Stimulated activated CD4-positive, alpha-beta T cell treated with anti-CD3 and anti-CD28 coated beads, Interleukin-4, amount 100 ng/mL, for 48 hours (primary cell): ENCODE measurements around the gene FAM90A26.
A peak's percentile ranks its signal among the peaks of the same experiment; 100 is the strongest.
"Not testable (repeated sequence)": the region's sequence is repeated elsewhere in the genome, so short reads cannot be mapped to it uniquely, and the experiment has no call there.

ENCODE experiments used
- DNase-seq, 2 donors: peaks; one replicate each; pipeline ENCODE4 v3.0.0-alpha.2; 2020; ENCODE audit warnings: low read depth in 2 of 2

FAM90A26 gene, protein sequence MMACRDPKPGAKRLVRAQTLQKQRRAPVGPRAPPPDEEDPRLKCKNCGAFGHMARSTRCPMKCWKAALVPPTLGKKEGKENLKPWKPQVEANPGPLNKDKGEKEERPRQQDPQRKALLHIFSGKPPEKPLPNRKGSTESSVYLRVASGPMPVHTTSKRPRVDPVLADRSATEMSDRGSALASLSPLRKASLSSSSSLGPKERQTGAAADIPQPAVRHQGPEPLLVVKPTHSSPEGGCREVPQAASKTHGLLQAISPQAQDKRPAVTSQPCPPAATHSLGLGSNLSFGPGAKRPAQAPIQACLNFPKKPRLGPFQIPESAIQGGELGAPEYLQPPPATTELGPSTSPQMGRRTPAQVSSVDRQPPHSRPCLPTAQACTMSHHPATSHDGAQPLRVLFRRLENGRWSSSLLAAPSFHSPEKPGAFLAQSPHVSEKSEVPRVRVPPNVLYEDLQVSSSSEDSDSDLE

DNA sequence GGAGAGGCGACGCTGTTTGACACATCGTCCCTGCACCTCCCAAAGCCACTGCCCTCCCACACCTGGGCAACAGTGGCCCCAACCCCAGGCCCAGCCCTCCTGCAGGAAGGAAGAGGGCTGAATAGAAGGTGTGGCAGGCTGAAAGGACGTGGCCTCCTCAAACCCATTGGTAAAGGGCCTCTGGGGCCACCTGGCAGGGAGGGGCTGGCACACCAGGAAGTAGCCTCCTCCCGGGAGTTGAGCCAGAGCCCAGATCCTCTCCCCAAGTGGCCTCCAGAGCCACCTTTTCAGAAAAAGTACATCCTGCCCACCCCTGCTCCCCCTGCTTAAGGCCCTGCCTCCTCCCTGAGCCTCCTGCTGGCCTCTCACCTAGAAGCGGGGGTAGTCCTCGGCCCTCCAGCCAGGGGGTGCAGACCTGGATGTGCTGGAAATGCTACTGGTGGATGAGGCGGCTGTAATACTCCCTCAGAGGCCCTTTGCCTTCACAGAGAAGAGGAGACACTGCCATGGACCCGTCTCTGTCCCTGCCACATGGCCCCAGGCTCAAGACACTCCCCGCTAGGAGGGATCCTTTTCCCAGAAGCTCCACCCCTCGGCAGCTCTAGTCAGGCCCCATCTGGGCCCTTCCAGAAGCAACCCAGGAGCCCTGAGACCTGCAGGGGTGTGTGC, at the start of gene FAM90A26:
FAM90A26 (plus strand) TSS at position 619 of the 669 bp plus-strand sequence. CDS start 2,764 bp downstream, outside the sequence.
- not testable (repeated sequence) for DNase-seq

DNA sequence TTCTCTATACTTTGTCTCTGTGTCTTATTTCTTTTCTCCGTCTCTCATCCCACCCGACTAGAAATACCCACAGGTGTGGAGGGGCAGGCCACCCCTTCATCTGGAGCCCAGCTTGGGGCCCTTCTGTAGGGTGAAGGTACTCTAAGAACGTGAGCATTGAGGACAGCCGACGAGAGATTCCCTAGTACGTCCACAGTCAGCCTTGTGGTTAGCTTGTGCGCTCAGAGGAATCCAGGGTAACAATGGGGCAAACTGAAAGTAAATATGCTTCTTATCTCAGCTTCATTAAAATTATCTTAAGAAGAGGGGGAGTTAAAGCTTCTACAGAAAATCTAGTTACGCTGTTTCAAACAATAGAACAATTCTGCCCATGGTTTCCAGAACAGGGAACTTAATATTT, 47.5 kb upstream of the FAM90A26 start:
- DNase-seq, result not testable (repeated sequence)

DNA sequence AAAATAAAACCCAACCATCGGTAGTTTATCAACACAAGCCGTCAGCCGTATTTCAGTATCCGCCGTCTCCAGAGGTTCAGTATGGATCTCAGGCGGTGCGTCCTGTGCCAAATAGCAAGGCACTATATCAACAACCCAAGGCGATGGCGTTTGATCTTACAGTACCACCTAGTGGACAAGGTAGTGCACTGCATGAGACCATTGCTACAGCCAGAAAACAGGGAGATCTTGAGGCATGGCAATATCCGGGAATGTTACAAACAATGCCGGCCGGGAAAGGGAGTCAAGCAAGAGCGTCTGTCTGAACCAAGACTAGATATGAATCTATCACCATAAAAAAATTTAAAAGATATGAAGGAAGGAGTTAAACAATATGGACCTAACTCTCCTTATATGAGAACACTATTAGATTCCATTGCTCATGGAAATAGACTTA, 46.6 kb upstream of the FAM90A26 start:
- peak in 1 of 2 donors; percentile 10 for DNase-seq

DNA sequence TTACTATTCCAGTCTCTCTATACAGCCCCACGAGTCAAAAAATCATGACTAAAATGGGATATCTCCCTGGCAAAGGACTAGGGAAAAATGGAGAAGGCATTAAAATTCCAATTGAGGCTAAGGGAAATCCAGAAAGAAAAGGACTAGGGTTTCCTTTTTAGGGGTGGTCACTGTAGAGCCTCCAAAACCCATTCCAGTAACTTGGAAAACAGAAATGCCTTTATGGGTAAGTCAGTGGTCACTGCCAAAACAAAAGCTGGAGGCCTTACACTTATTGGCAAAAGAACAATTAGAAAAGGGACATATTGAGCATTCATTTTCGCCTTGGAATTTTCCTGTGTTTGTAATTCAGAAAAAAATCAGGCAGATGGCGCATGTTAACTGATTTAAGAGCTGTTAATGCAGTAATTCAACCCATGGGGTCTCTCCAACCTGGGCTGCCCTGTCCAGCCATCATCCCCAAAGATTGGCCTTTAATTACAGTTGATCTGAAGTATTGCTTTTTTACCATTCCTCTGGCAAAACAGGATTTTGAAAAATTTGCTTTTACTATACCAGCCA, 44.5 kb upstream of the FAM90A26 start:
- not testable (repeated sequence) for DNase-seq

DNA sequence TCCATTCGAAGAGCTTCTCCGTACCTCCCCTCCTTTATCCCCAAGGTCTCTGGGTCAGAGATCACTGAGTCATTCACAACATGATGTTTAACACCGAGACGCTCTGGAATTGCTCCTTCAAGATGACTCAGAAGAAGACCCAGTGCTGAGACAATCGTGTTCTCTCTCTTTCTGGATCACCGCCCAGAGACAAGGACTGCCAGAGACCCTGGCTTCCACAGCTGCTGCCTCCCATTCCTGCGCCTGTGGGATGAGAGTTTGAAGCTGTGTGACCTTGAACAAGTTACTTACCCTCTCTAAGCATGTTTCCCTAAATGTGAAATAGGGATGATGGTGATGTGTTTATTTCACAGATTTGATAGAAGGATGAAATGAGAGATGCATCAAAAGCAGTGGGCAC, 38.8 kb upstream of the FAM90A26 start:
- DNase-seq, result not testable (repeated sequence)

DNA sequence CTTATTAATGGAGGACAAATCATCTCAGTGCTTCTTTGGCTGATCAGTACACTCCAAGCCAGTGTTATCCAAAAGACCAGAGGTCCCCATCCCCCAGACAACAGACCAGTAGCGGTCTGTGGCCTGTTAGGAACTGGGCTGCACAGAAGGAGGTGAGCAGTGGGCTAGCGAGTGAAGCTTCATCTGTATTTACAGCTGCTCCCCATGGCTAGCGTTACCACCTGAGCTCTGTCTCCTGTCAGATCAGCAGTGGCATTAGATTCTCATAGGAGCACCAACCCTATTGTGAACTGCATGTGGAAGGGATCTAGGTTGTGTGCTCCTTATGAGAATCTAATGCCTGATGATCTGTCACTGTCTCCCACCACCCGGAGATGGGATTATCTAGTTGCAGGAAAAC, 37.4 kb upstream of the FAM90A26 start:
- not testable (repeated sequence) for DNase-seq

DNA sequence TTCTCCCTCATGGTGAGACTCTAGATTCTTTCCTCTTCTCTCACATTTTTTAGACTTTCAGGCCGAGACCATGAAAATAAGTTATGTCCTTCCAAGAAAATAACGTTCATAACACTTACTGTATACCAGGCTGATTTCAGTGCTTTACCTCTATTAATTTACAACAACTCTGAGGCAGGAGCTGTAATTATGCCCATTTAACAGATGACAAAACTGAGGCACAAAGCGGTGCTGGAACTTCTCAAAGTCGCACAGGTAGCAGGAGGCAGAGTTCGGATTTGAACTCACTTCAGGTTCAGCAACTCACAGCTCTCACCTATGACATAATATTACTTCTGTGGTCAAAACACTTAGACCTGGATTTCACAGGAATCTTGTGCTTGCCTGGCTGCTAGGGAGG, 36.2 kb upstream of the FAM90A26 start:
- DNase-seq, result not testable (repeated sequence)

DNA sequence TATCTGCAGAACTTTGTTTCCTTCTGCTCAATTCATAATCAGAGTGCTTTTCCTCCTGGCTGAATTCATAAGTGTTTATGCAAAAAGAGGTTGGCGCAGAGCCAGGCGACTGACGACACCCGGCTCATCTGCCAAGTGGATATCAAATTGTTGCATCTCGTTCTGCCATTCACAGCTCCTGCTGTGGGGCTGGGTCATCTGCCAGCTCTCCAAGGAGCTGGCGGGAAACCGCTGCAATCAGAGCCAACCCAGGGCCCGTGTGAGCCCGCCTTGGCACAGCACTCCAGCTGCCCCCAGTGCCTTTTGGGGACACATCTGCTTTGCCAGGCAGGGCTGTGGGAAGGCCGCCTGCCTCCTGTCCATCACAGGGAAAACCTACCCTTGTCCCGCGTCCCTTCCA, 35.7 kb upstream of the FAM90A26 start:
- DNase-seq, result not testable (repeated sequence)

DNA sequence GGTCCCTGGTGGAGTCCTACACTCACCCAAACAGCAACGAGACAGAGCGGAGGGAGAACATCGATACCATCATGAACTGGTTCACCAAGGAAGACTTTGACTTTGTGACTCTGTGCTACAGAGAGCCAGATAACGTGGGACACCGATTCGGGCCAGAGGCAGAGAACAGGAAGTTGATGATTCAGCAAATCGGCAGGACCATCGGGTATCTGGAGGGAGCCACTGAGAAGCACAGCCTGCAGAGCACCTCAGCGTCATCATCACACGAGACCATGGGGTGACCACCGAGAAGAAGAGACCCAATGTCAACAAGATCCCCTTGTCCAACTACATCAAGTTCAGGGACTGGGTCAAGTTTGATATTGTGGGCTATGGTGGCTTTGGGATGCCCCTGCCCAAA, 29.2 kb upstream of the FAM90A26 start:
- not testable (repeated sequence) for DNase-seq

DNA sequence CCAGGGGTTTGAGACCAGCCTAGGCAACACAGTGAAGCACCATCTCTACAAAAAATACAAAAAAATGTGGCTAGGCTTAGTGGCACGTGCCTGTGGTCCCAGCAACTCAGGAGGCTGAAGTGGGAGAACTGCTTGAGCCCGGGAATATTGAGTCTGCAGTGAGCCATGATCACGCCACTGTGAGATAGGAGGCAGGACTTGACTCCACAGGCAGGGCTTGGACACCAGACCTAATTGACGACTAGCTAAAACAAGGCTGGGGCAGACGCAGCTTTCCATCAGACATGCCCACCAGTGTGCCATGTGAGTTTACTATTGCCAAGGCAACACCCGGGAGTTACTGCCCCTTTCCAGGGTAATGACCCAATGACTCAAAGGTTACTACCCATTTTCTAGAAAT, 27.4 kb upstream of the FAM90A26 start:
- not testable (repeated sequence) for DNase-seq

DNA sequence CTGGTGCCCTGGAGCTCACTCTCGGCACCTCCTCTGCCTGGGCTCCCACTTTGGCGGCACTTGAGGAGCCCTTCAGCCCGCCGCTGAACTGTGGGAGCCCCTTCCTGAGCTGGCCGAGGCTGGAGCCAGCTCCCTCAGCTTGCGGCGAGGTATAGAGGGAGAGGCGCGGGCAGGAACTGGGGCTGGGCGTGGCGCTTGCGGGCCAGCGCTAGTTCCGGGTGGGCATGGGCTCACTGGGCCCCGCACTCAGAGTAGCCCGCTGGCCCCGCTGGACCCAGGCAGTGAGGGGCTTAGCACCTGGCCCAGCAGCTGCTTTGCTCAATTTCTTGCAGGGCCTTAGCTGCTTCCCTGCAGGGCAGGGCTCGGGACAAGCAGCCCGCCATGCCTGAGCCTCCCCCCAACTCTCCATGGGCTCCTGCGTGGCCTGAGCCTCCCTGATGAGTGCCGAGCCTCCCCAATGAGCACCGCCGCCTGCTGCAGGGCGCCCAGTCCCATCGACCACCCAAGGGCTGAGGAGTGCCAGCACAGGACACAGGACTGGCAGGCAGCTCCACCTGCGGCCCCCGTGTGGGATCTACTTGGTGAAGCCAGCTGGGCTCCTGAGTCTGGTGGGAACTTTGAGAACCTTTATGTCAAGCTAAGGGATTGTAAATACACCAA, 26.7 kb upstream of the FAM90A26 start:
- no peak for DNase-seq

DNA sequence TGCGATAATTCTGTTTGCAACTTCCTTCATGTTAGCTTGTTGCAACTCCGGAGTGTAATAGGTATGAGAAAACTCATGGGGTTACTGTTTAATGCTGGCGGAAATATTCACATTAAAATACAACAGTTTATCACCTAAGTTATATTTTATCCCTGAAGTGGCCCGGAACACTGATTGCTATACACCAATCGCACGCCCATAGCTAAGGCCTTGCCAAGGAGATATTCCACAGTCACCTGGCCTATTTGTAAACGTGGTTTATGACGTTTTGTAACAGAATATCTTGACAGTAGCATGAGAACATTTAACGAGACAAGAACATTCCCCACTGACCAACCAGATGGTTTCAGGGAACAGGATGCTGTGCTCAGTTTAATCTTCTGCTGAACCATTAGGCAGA, 23.2 kb upstream of the FAM90A26 start:
- DNase-seq, result no peak

DNA sequence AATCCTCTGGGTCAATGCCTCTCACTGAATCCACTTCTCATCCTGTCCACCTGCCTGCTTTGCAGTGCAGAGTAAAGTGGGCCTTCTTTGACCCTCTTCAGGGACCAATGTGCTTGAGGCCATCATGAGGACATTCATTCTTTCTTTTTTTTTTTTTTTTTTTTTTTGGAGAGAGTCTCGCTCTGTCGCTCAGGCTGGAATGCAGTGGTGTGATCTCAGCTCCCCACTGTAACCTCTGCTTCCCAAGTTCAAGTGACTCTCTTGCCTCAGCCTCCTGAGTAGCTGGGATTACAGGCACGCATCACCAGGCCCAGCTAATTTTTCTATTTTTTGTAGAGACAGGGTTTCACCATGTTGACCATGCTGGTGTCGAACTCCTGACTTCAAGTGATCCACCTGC, 22.8 kb upstream of the FAM90A26 start:
- not testable (repeated sequence) for DNase-seq

DNA sequence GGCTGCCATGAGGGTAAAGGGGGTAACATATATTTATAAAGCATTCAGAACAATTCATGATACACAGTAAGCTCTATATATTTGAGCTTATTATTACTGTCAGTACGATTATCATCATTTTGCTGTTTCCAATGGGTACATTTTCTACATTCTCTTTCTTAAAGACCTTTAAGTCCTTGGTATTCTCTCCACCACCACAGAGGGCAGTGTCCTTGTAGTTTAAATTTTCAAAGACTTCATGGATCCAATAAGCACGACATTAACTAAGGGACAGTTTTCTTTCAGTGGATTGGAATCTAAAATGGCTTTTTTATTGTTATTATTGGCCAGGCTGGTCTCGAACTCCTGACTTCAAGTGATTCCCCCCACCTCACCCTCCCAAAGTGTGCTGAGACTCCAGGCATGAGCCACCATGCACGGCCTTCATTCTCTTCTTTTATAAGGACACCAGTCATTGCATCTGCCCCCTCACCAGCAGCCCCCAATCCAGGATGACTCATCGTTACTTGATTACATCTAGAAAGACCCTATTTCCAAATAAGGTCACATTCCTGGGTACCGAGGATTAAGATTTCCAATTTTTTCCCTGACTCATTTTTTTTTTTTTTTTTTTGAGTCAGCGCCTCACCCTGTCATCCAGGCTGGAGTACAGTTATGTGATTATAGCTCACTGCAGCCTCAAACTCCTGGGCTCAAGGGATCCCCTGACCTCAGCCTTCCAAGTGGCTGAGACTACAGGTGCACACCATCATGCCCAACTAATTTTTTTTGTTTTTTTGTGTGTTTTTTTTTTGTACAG, 21.4 kb upstream of the FAM90A26 start:
- DNase-seq, result not testable (repeated sequence)

DNA sequence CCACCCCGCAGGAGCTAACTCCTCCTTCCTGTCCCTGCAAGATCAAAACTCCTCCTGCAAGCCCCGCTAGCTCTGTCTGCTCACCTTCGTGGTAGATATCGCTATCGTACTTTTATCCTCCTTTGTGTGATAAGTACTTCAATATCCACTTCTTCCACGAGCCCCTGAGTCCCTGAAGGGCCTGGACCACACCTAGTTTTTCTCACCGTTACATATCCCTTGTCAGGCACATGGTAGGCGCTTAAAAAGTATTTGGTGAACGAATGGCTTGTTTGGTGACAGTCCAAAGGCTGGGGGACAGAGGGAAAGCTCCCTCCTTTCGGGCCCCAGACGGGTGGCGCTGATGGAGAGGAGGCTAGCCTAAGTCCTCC, 18.4 kb upstream of the FAM90A26 start:
- DNase-seq, result not testable (repeated sequence)

DNA sequence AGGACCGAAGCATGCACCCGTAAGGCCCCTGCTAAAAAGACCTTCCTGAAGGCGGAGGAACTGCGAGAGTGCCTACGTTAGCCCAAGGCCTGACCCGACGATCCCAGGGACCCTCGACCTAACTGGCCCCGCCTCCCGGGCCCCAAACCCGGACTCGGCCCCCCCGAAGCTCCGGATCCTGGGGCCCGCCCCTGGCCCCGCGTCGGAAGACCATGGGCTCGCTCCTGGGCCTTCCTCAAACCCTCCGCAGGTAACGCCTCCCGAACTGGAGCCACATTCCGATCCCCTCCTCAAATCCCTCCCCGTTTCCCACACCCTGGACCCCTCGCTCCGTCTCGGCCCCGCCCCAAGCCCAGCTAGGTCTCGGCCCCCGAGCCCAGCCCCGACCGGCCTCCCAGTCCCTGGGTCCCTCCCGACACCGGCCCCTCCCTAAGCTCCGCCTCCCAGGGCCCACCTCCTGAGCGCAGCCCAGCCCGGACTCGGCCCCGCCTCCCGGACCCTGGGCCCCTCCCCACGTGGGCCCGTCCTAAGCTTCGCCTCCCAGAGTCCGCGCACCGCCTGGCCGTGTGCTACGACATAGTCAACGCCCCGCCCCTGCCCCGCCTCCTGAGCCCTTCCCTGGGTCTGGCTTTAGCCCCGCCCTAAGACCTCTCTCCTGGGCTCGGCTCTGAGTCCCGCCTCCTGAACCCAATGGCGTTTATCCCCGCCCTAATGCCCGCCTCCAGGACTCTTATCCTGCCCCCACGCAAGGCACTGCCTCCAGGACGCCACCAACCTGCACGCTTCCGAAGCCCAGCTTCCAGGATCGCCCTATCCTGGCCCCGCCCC, 17.8 kb upstream of the FAM90A26 start:
- DNase-seq, result peak; percentile 90 to 97

DNA sequence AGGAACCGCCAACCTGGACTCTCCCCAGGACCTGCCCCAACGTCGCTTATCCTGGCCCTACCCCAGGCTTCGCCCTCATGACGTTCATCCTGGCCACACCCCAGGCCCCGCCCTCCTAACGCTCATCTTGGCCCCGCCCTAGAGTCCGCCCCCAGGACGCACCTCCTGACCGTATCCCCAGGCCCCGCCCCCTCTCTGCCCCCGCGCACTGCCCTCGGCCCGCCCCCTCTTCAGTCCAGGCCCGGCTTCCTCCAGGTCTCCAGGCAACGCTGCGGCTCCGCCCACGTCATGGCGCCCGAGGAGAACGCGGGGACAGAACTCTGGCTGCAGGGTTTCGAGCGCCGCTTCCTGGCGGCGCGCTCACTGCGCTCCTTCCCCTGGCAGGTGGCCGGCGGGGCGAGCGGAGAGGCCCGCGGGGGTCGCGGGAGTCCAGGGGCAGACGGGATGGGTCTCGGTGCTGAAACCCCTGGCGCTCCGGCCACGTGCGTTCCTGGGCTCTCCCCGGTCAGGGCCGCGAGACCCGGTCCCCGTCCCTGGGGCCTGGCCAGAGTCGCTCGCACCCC, 17.1 kb upstream of the FAM90A26 start:
- DNase-seq, result peak; percentile 90 to 94

DNA sequence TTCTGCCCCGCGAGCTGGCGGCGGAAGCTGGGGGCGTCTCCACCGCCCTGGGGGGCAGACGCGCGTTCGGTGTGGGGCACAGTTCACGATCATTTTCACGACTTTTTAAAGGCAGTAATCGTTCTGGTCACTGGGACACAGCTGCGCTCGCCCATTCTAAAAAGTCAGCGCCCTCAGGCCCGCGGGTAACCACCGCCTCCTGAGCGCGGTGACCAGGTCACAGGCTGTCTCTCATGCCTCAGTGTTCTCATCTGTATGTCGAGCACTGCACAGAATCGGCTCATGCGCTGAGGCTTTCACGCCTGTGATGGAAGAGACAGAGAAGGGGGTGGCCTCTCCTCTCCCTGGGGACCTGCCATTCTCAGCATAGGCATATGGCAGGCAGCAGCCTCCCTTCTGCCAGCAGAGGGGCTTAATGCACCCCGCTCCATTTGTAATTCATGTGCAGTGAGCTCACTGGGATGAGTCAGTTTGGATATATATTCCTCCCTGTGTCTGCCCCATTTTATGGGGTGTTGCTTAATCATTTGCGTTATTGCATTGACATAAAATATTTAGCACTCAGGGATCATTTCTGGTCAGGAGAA, 16.5 kb upstream of the FAM90A26 start:
- DNase-seq, result not testable (repeated sequence)

DNA sequence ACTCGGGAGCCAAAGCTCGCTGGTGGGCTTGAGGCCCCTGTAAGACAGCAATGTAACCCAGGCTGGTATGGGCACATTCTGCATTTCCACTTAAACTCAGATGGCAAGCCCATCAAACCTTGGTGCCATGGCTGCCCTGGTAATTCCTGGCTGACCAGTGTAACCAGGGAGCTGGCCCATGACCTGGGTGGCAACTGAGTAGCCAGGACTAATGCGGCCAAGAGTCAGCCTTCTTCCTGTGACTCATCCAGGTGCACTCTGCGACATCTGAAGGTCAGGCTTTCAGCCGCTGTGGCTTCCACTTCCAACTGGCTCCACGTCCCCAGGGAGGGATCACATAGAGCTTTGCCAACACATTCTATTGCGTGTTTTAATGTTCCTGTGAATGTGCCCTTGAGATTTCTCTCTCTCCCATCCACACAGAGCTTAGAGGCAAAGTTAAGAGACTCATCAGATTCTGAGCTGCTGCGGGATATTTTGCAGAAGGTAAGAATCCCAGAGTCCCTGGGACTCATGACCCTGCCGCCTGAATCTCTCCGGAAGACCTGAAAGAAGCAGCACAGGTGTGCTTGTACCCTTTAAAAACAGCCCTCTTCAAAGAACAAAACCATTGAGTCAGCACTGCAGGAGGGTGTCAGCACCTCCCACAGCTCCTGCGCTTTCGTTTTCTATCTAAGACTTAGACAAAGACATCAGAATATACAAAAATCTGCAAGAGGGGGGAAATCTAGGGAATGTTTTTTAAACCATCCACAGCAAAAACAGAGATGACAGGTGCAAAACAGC, 14.9 kb upstream of the FAM90A26 start:
- not testable (repeated sequence) for DNase-seq
